ENCODE results near the gene PDE6C.

DNA sequence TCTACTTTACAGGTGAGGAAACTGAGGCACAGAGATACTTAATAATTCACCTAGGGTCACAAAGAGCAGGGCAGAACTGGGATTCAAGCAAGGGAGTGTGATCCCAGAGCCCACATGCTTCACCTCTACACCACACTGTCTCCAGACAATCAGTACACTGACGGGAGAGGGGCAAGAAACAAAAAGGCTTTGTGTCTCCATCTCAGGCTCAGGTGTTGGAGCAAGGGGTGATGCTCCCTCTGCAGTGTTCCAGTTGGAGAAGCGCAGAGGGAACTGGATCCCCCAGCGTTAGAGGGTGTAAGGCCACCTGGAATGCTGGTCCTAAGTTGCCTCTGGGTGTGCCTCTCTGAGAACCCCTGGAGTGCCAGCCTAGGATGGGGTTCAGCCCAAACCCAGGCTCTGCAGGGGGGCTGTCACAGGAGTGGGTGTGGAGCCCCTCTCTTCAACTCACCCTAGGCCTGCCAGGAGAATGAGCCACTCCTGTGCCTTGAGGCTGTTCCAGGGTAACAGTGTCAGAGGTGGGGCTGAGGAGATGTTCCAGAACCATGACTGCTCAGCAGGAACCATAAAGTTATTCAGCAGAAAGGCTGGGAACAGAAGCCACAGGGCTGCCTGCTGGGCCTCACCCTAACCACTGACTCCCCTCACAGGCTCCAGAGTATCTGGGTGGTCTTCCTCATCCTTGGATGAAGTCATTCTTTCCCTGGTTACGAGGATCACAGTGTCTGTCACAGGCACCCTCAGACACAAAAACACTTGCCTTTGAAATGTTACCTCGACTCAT is 16.8 kb upstream of the PDE6C start:
- TF ChIP-seq POLR2A (IDR thresholded peaks at IDR 0.05) = no peak
- no peak for TF ChIP-seq CTCF (IDR thresholded peaks at IDR 0.05)
